ENCODE results near the gene DIRAS2. TPM values are rescaled to one million over a fixed set of nuclear protein-coding genes. Genes with fewer than 3 reads are reported as not detected.

DIRAS2 gene
- polyA plus RNA-seq, 3 donors, result not detected

DNA sequence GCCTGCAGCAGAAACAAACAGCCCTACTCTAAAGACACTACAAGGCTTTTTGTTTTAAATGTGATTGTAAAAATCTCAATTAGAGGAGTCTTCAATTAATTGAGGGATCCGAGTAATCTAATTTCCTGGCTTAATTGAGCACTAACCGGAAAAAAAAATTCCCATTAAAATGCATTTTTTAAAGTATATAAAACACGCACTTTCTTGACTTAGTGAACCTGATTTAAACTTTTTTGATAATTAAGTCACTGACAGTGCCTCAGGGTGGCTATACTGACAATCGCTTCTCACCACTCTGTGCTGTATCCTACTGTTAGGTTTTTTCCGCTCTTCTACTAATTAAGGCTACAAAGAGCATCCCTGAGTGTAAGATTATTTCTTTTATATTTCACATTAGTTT, 44.4 kb downstream of the DIRAS2 start:
- no peak overlapping the region for H3K9ac ChIP-seq (ENCODE audit: insufficient read depth, low read length, poor library complexity, severe bottlenecking)
- WGBS (ENCODE audit: insufficient coverage), result no CpG with 5 or more reads among the region's 5 CpGs
- H3K4me2 ChIP-seq (replicated peaks; ENCODE audit: extremely low read depth, low read length, poor library complexity, severe bottlenecking), result no peak overlapping the region
- Mint-ChIP-seq H3K27ac (no peak overlapping the region), H3K36me3 (no peaks in the 10 kb centered on the region), H3K27me3 (ENCODE audit: low read depth in 3 of 3) (peaks cover 11 to 16% (median 13%) of the 10 kb centered on the region in 3 donors), H3K4me1 (no peaks in the 10 kb centered on the region), H3K9me3 (peaks cover 0 to 10% (median 1%) of the 10 kb centered on the region in 7 donors), H3K4me3 (no peak overlapping the region)
- H3K79me2 ChIP-seq (ENCODE audit: insufficient read depth, low read length), result no peaks in the 10 kb centered on the region
- H3K4me1 ChIP-seq (ENCODE audit: control insufficient read depth in 1 of 2, insufficient read depth in 2 of 2, low read length in 2 of 2), result no peaks in the 10 kb centered on the region
- intact Hi-C loops (cut with micrococcal nuclease), result no loop called here
- no peaks in the 10 kb centered on the region for H3K36me3 ChIP-seq (replicated peaks in 1 of 2; ENCODE audit: control insufficient read depth in 1 of 2, insufficient read depth in 2 of 2, low read length in 2 of 2)
- TF ChIP-seq, protein P1, sequence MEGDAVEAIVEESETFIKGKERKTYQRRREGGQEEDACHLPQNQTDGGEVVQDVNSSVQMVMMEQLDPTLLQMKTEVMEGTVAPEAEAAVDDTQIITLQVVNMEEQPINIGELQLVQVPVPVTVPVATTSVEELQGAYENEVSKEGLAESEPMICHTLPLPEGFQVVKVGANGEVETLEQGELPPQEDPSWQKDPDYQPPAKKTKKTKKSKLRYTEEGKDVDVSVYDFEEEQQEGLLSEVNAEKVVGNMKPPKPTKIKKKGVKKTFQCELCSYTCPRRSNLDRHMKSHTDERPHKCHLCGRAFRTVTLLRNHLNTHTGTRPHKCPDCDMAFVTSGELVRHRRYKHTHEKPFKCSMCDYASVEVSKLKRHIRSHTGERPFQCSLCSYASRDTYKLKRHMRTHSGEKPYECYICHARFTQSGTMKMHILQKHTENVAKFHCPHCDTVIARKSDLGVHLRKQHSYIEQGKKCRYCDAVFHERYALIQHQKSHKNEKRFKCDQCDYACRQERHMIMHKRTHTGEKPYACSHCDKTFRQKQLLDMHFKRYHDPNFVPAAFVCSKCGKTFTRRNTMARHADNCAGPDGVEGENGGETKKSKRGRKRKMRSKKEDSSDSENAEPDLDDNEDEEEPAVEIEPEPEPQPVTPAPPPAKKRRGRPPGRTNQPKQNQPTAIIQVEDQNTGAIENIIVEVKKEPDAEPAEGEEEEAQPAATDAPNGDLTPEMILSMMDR (IDR thresholded peaks at IDR 0.05), result no peak
- H3K27me3 ChIP-seq (ENCODE audit: control insufficient read depth in 2 of 2, insufficient read depth in 2 of 2, low read length in 2 of 2), result peaks cover 3 to 5% of the 10 kb centered on the region in 2 donors
- no peak for DNase-seq
- no peak overlapping the region for H3K27ac ChIP-seq (ENCODE audit: low read depth in 1 of 2, low read length in 2 of 2)
- H3K4me3 ChIP-seq (replicated peaks in 1 of 3; ENCODE audit: low read depth in 2 of 3, low read length in 3 of 3), result no peak overlapping the region
- H3K9me3 ChIP-seq (replicated peaks in 1 of 2; ENCODE audit: control insufficient read depth in 1 of 2, insufficient read depth in 1 of 2, low read length in 2 of 2), result no peaks in the 10 kb centered on the region
- no peaks in the 10 kb centered on the region for H4K20me1 ChIP-seq (ENCODE audit: insufficient read depth, low read length)
- no peak overlapping the region for H2AFZ ChIP-seq (ENCODE audit: insufficient read depth, low read depth, low read length, poor library complexity, severe bottlenecking)

DNA sequence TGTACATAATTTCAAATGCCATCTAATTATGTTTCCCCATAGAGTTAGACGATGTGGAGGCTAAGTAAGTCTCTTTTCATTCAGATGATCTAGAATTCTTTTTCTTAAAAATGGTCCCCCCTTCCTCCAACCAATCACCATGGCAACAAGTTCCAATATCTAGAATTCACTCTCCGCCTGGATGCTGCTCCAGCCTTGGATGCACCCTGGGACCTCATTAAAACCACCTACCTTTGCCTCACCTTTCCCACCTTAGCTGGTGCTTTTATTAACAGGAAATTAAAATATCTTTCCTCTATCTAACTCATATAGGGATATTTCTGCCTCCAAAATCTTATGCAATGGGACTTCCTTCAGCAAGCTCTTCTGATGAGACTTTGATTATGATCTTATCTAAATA, 49.0 kb downstream of the DIRAS2 start:
- H3K36me3 ChIP-seq (replicated peaks in 1 of 2; ENCODE audit: control insufficient read depth in 1 of 2, insufficient read depth in 2 of 2, low read length in 2 of 2), result no peaks in the 10 kb centered on the region
- TF ChIP-seq, protein P1 (IDR thresholded peaks at IDR 0.05), result no peak
- no peaks in the 10 kb centered on the region for H3K36me3 Mint-ChIP-seq
- H4K20me1 ChIP-seq (ENCODE audit: insufficient read depth, low read length), result no peaks in the 10 kb centered on the region
- intact Hi-C loops (cut with micrococcal nuclease), result no loop called here
- H3K79me2 ChIP-seq (ENCODE audit: insufficient read depth, low read length), result no peaks in the 10 kb centered on the region
- H3K4me1 ChIP-seq (ENCODE audit: control insufficient read depth in 1 of 2, insufficient read depth in 2 of 2, low read length in 2 of 2), result no peaks in the 10 kb centered on the region
- H3K4me2 ChIP-seq (replicated peaks; ENCODE audit: extremely low read depth, low read length, poor library complexity, severe bottlenecking), result no peak overlapping the region
- WGBS (ENCODE audit: insufficient coverage), result 25% methylated on average over 1 of the region's 2 CpGs
- H3K4me3 ChIP-seq (replicated peaks in 1 of 3; ENCODE audit: low read depth in 2 of 3, low read length in 3 of 3), result no peak overlapping the region
- no peak overlapping the region for H3K27ac Mint-ChIP-seq
- H3K9me3 ChIP-seq (replicated peaks in 1 of 2; ENCODE audit: control insufficient read depth in 1 of 2, insufficient read depth in 1 of 2, low read length in 2 of 2), result no peaks in the 10 kb centered on the region
- no peak overlapping the region for H3K9ac ChIP-seq (ENCODE audit: insufficient read depth, low read length, poor library complexity, severe bottlenecking)
- peaks cover 0 to 3% of the 10 kb centered on the region in 2 donors for H3K27me3 ChIP-seq (ENCODE audit: control insufficient read depth in 2 of 2, insufficient read depth in 2 of 2, low read length in 2 of 2)
- H3K9me3 Mint-ChIP-seq, result peaks cover 0 to 8% (median 2%) of the 10 kb centered on the region in 7 donors
- DNase-seq, result no peak
- H3K27me3 Mint-ChIP-seq (ENCODE audit: low read depth in 3 of 3), result peaks cover 9 to 10% (median 10%) of the 10 kb centered on the region in 3 donors
- H3K27ac ChIP-seq (ENCODE audit: low read depth in 1 of 2, low read length in 2 of 2), result no peak overlapping the region
- H3K4me1 Mint-ChIP-seq, result no peaks in the 10 kb centered on the region
- H2AFZ ChIP-seq (ENCODE audit: insufficient read depth, low read depth, low read length, poor library complexity, severe bottlenecking), result no peak overlapping the region
- no peak overlapping the region for H3K4me3 Mint-ChIP-seq
